OCI-M1 (cell line): Measurements from ENCODE around the gene NXN.
"Not testable (repeated sequence)": the region's sequence is repeated elsewhere in the genome, so short reads cannot be mapped to it uniquely, and the experiment has no call there.

Experiments used
- DNase-seq: peaks from one replicate; lab custom pipeline; 2025; lab: John Stamatoyannopoulos, UW

The NXN gene

GRCh38 chr17:979212-979538, 401 bp downstream of the NXN start:
- no peak for DNase-seq

GRCh38 chr17:978103-979093, 1.2 kb downstream of the NXN start:
- DNase-seq, result no peak

GRCh38 chr17:977166-977565, 2.4 kb downstream of the NXN start:
- no peak for DNase-seq

GRCh38 chr17:976312-976711, 3.3 kb downstream of the NXN start:
- DNase-seq, result no peak

GRCh38 chr17:975371-975915, 4.1 kb downstream of the NXN start:
- DNase-seq, result no peak

- not testable (repeated sequence) for DNase-seq
Measured at GRCh38 chr17:974778-975177, 4.8 kb downstream of the NXN start.

- no peak for DNase-seq
Measured at GRCh38 chr17:973053-973452, 6.5 kb downstream of the NXN start.

- not testable (repeated sequence) for DNase-seq
Measured at GRCh38 chr17:971861-972260, 7.7 kb downstream of the NXN start.

- no peak for DNase-seq
Measured at GRCh38 chr17:970364-970763, 9.2 kb downstream of the NXN start.

- DNase-seq, result no peak
Measured at GRCh38 chr17:969811-970355, 9.7 kb downstream of the NXN start.

- DNase-seq, result no peak
Measured at GRCh38 chr17:968812-969730, 10.5 kb downstream of the NXN start.

GRCh38 chr17:967122-967521, 12.5 kb downstream of the NXN start:
- no peak for DNase-seq

- no peak for DNase-seq
Measured at GRCh38 chr17:965311-965989, 14.1 kb downstream of the NXN start.

- no peak for DNase-seq
Measured at GRCh38 chr17:964876-965275, 14.7 kb downstream of the NXN start.

GRCh38 chr17:962670-963069, 16.9 kb downstream of the NXN start:
- no peak for DNase-seq

GRCh38 chr17:962166-962565, 17.4 kb downstream of the NXN start:
- DNase-seq, result no peak

- no peak for DNase-seq
Measured at GRCh38 chr17:958712-959451, 20.7 kb downstream of the NXN start.

GRCh38 chr17:957856-958421, 21.6 kb downstream of the NXN start:
- no peak for DNase-seq

GRCh38 chr17:956905-957304, 22.7 kb downstream of the NXN start:
- no peak for DNase-seq

GRCh38 chr17:954431-955164, 25.0 kb downstream of the NXN start:
- DNase-seq, result no peak
